WERI-Rb-1 (cell line): ENCODE measurements around the gene ZNF532.
A peak's percentile ranks its signal among the peaks of the same experiment; 100 is the strongest.
"Not testable (repeated sequence)": the region's sequence is repeated elsewhere in the genome, so short reads cannot be mapped to it uniquely, and the experiment has no call there.

Experiments
- DNase-seq: peaks from one replicate; pipeline ENCODE4 v3.0.0-alpha.2; 2020
- H3K27ac ChIP-seq: fragments of 250-450 bp; sonication (Bioruptor Pico); 2 replicates; pipeline ENCODE4 v1.5.1; 2020; ENCODE audit warnings: mild to moderate bottlenecking, moderate library complexity
- H3K27me3 ChIP-seq: fragments of 250-450 bp; sonication (Bioruptor Pico); 2 replicates; pipeline ENCODE4 v1.5.1; 2021; ENCODE audit warnings: mild to moderate bottlenecking, low read depth, moderate library complexity; ENCODE audit not compliant: insufficient read depth, severe bottlenecking
- H3K36me3 ChIP-seq: fragments of 250-450 bp; sonication (Bioruptor Pico); 2 replicates; pipeline ENCODE4 v1.5.1; 2020; ENCODE audit warnings: mild to moderate bottlenecking, moderate library complexity
- H3K4me3 ChIP-seq: 2 replicates; pipeline ENCODE4 v1.5.1; 2011; ENCODE audit warnings: low read depth, mild to moderate bottlenecking, control low read depth, low read length
- H3K9me3 ChIP-seq: fragments of 250-450 bp; sonication (Bioruptor Pico); 2 replicates; pipeline ENCODE4 v1.5.1; 2021; ENCODE audit warnings: mild to moderate bottlenecking, moderate library complexity; ENCODE audit not compliant: severe bottlenecking
- CTCF ChIP-seq: IDR thresholded peaks from 2 replicates; pipeline ENCODE4 v1.5.1; 2011; ENCODE audit warnings: low read depth, mild to moderate bottlenecking, control low read depth, inconsistent platforms, low read length

Gene ZNF532

GRCh38 chr18:58864146-58865032 is at the start of gene ZNF532:
TSS of gene ZNF532 (plus strand) at chr18:58864877. CDS start in a region left out here.
- DNase-seq, result peak; percentile 79
- peak within 1 kb of the TSS; percentile 50 for H3K4me3 ChIP-seq
- peaks cover 3% of the 10 kb centered on the region for H3K9me3 ChIP-seq
- peak within 1 kb of the TSS; percentile 98 for H3K27ac ChIP-seq
- H3K27me3 ChIP-seq, result no peaks in the 10 kb centered on the region
- no peak for TF ChIP-seq CTCF
- peaks cover 44% of the 10 kb centered on the region for H3K36me3 ChIP-seq

GRCh38 chr18:58819051-58819450 is 45.6 kb upstream of the ZNF532 start:
- Histone ChIP-seq H3K27ac (no peak overlapping the region), H3K4me3 (no peak overlapping the region), H3K27me3 (no peaks in the 10 kb centered on the region), H3K36me3 (no peaks in the 10 kb centered on the region), H3K9me3 (no peaks in the 10 kb centered on the region)
- TF ChIP-seq CTCF, result no peak
- DNase-seq, result no peak

GRCh38 chr18:58820251-58820650 is 44.4 kb upstream of the ZNF532 start:
- Histone ChIP-seq H3K4me3 (no peak overlapping the region), H3K27me3 (no peaks in the 10 kb centered on the region), H3K27ac (no peak overlapping the region), H3K36me3 (no peaks in the 10 kb centered on the region), H3K9me3 (no peaks in the 10 kb centered on the region)
- no peak for TF ChIP-seq CTCF
- DNase-seq, result no peak

- Histone ChIP-seq H3K9me3 (no peaks in the 10 kb centered on the region), H3K36me3 (no peaks in the 10 kb centered on the region), H3K4me3 (no peak overlapping the region), H3K27me3 (no peaks in the 10 kb centered on the region), H3K27ac (no peak overlapping the region)
- TF ChIP-seq CTCF, result no peak
- DNase-seq, result no peak
Measured at GRCh38 chr18:58822944-58823343, 41.7 kb upstream of the ZNF532 start.

GRCh38 chr18:58823412-58823811 is 41.3 kb upstream of the ZNF532 start:
- Histone ChIP-seq H3K4me3 (no peak overlapping the region), H3K36me3 (no peaks in the 10 kb centered on the region), H3K9me3 (no peaks in the 10 kb centered on the region), H3K27ac (no peak overlapping the region), H3K27me3 (no peaks in the 10 kb centered on the region)
- no peak for DNase-seq
- no peak for TF ChIP-seq CTCF

GRCh38 chr18:58826926-58827325 is 37.8 kb upstream of the ZNF532 start:
- H3K36me3 ChIP-seq, H3K9me3 ChIP-seq, H3K4me3 ChIP-seq, H3K27ac ChIP-seq, H3K27me3 ChIP-seq, DNase-seq: not testable (repeated sequence)
